HG03103 (cell line): ENCODE data around the gene TXLNA.

Experiments
- ATAC-seq: cut with Tn5 transposase; IDR thresholded peaks from one replicate; pipeline ENCODE4 v1.9.1; 2021; ENCODE audit warnings: low read depth; ENCODE audit not compliant: unreplicated experiment

Gene TXLNA

DNA sequence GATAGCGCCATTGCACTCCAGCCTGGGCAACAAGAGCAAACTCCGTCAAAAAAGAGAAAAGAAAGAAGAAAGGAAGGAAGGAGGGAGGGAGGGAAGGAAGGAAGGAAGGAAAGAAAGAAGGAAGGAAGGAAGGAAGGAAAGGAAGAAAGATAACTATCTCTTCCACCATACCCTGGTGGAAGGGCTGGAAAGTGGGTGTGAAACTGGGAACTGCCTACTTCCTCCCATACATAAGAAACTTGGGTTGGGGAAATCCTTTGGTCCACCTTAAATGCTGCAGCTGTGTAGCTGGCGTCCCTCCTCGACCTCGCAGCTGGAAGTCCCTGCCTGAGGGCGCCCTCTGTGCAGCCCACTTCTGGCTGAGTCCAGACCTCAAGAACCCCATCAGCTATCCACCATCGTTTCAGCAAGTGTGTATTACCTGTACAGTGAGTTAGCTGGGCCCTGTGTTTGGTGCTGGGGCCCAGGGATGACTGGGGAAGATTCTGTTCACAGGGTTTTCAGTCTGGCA, 62.9 kb downstream of the TXLNA start:
- no peak for ATAC-seq

DNA sequence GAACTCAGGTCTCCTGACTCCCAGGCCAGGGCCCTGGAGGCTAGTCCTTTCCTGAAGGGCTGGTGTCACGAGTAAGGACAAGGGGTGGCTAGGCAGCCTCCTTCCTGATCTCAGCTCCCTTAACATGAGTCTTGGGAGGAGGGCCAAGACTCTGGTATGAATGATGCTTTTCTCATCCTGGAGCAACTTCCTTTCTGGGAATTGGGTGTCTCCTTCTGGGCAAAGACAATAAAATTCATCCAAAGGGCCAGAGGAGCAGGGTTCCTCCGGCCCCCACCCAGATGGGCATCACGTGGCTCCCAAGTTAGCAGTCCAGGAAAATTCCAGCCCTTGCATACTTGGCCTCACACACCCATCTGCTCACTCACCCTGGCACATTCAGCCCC, 67.4 kb downstream of the TXLNA start, which contains the start of gene FAM167B:
Gene FAM167B (plus strand): TSS at position 335 of the 386 bp plus-strand sequence. CDS start 200 bp downstream, outside the sequence.
- no peak for ATAC-seq

DNA sequence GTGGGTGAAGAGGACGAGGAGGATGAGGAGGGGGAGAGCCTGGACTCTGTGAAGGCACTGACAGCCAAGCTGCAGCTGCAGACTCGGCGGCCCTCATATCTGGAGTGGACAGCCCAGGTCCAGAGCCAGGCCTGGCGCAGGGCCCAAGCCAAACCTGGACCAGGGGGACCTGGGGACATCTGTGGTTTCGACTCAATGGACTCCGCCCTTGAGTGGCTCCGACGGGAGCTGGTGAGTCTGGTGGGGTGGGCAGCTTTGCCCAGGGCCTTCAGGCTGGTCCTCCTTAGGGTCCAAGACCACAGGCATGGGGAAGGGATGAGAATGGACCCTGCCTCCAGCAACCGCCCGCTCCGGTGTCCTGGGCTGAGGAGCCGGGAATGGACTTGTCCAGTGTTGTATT, 68.0 kb downstream of the TXLNA start:
- ATAC-seq, result no peak
